Kidney capillary endothelial cell (primary cell): ENCODE data around the gene IFITM1.
"Not testable (repeated sequence)": the region's sequence is repeated elsewhere in the genome, so short reads cannot be mapped to it uniquely, and the experiment has no call there.

Experiments
- DNase-seq: peaks from one replicate; pipeline ENCODE4 v3.0.0-alpha.2; 2018; ENCODE audit warnings: low spot score

The IFITM1 gene

GRCh38 chr11:282630-283360 lies 31.0 kb upstream of the IFITM1 start:
- no peak for DNase-seq

- DNase-seq: no peak
These were observed 30.3 kb upstream of the IFITM1 start for GRCh38 chr11:283405-284104.

GRCh38 chr11:284105-285020 lies 29.5 kb upstream of the IFITM1 start:
- DNase-seq: no peak

GRCh38 chr11:285021-285893 lies 28.6 kb upstream of the IFITM1 start:
- DNase-seq: no peak

- no peak for DNase-seq
These were observed 28.0 kb upstream of the IFITM1 start for GRCh38 chr11:285894-286220.

GRCh38 chr11:286977-287820 lies 26.6 kb upstream of the IFITM1 start:
- DNase-seq: not testable (repeated sequence)

- no peak for DNase-seq
These were observed 25.9 kb upstream of the IFITM1 start for GRCh38 chr11:287821-288477.

GRCh38 chr11:288478-289397 lies 25.1 kb upstream of the IFITM1 start, which contains the start of gene PGGHG:
PGGHG (plus strand) TSS chr11:289126; CDS start chr11:289817, 691 bp downstream.
- DNase-seq: no peak

GRCh38 chr11:289398-289711 lies 24.5 kb upstream of the IFITM1 start:
- DNase-seq: no peak

- DNase-seq: no peak
These were observed 23.9 kb upstream of the IFITM1 start for GRCh38 chr11:289712-290620.

GRCh38 chr11:290621-291231 lies 23.1 kb upstream of the IFITM1 start:
- no peak for DNase-seq

- DNase-seq: no peak
These were observed 22.3 kb upstream of the IFITM1 start for GRCh38 chr11:291281-292210.

GRCh38 chr11:292211-293121 lies 21.4 kb upstream of the IFITM1 start:
- no peak for DNase-seq

- no peak for DNase-seq
These were observed 20.5 kb upstream of the IFITM1 start for GRCh38 chr11:293271-293851.
